HFFc6 (cell line): Measurements from ENCODE around the gene MTG1. TPM values are rescaled to one million over a fixed set of nuclear protein-coding genes. Genes with fewer than 3 reads are reported as not detected.

Experiments
- DNase-seq: peaks from one replicate; pipeline ENCODE4 v3.0.0-alpha.2; 2018
- H3K27ac Mint-ChIP-seq: 2 replicates; pipeline ENCODE4 v1.8.0; 2020; ENCODE audit warnings: mild to moderate bottlenecking, mixed read lengths
- H3K27me3 Mint-ChIP-seq: 2 replicates; pipeline ENCODE4 v1.8.0; 2021; ENCODE audit warnings: mild to moderate bottlenecking, moderate library complexity, mixed read lengths; ENCODE audit not compliant: insufficient read depth
- H3K36me3 Mint-ChIP-seq: 2 replicates; pipeline ENCODE4 v1.8.0; 2021; ENCODE audit warnings: low read depth, mixed read lengths
- H3K4me1 Mint-ChIP-seq: 2 replicates; pipeline ENCODE4 v1.8.0; 2020; ENCODE audit warnings: low read depth, mixed read lengths
- H3K4me3 Mint-ChIP-seq: 2 replicates; pipeline ENCODE4 v1.8.0; 2020; ENCODE audit warnings: mild to moderate bottlenecking, moderate library complexity, mixed read lengths
- H3K9me3 Mint-ChIP-seq: 2 replicates; pipeline ENCODE4 v1.8.0; 2020; ENCODE audit warnings: mild to moderate bottlenecking, mixed read lengths
- CTCF ChIP-seq: fragments of 200-600 bp; sonication (generic); IDR thresholded peaks from 2 replicates; pipeline ENCODE4 v1.5.0; 2021; ENCODE audit warnings: antibody characterized with exemption, mild to moderate bottlenecking
- total RNA-seq, 6 experiments: library from RNA; stranded (reverse); fragmentation: NEBNext Ultra II Directional; extraction: Animal tissue kit (Norgen Biotek cat#: 25700); gene quantifications; 2 replicates in 1 of 6; 3 replicates in 5 of 6; pipeline ENCODE4 v1.2.3, GENCODE V29; 2021

The MTG1 gene
- total RNA-seq, 6 experiments from 2014 or later = 23.7 to 33.0 (median 26.6) TPM

- Mint-ChIP-seq H3K4me1 (peaks cover 10% of the 10 kb centered on the region; the same call in 1 of the 2 replicates), H3K27me3 (no peaks in the 10 kb centered on the region), H3K36me3 (no peaks in the 10 kb centered on the region; the same call in none of the 2 replicates), H3K9me3 (no peaks in the 10 kb centered on the region), H3K27ac (no peak overlapping the region), H3K4me3 (no peak overlapping the region)
- no peak for DNase-seq
- no peak for TF ChIP-seq CTCF
These were observed 4.8 kb upstream of the MTG1 start for GRCh38 chr10:133388973-133389818.

GRCh38 chr10:133390597-133391248 is 3.2 kb upstream of the MTG1 start:
- H3K27me3 Mint-ChIP-seq = no peaks in the 10 kb centered on the region
- H3K27ac Mint-ChIP-seq = no peak overlapping the region
- TF ChIP-seq CTCF = no peak
- peaks cover 15% of the 10 kb centered on the region for H3K4me1 Mint-ChIP-seq
- no peak for DNase-seq
- peaks cover 9% of the 10 kb centered on the region for H3K36me3 Mint-ChIP-seq
- H3K9me3 Mint-ChIP-seq = no peaks in the 10 kb centered on the region
- no peak overlapping the region for H3K4me3 Mint-ChIP-seq

GRCh38 chr10:133391249-133391635 is 2.7 kb upstream of the MTG1 start:
- Mint-ChIP-seq H3K4me1 (peaks cover 17% of the 10 kb centered on the region), H3K27ac (no peak overlapping the region), H3K4me3 (no peak overlapping the region), H3K9me3 (no peaks in the 10 kb centered on the region), H3K27me3 (no peaks in the 10 kb centered on the region), H3K36me3 (peaks cover 9% of the 10 kb centered on the region)
- DNase-seq = no peak
- TF ChIP-seq CTCF = no peak

- no peak for TF ChIP-seq CTCF
- peaks cover 14% of the 10 kb centered on the region; the same call in 1 of the 2 replicates for H3K36me3 Mint-ChIP-seq
- H3K9me3 Mint-ChIP-seq = no peaks in the 10 kb centered on the region
- no peak overlapping the region for H3K27ac Mint-ChIP-seq
- DNase-seq = no peak
- H3K27me3 Mint-ChIP-seq = no peaks in the 10 kb centered on the region
- peaks cover 17% of the 10 kb centered on the region for H3K4me1 Mint-ChIP-seq
- no peak overlapping the region for H3K4me3 Mint-ChIP-seq
These were observed 2.0 kb upstream of the MTG1 start for GRCh38 chr10:133391761-133392518.

GRCh38 chr10:133393401-133394063 is 425 bp upstream of the MTG1 start:
- no peak for TF ChIP-seq CTCF
- H3K9me3 Mint-ChIP-seq = no peaks in the 10 kb centered on the region
- H3K27me3 Mint-ChIP-seq = no peaks in the 10 kb centered on the region
- peaks cover 28% of the 10 kb centered on the region for H3K36me3 Mint-ChIP-seq
- peak overlapping the region; percentile 96 for H3K4me3 Mint-ChIP-seq
- peak overlapping the region; percentile 52 for H3K27ac Mint-ChIP-seq
- peaks cover 23% of the 10 kb centered on the region for H3K4me1 Mint-ChIP-seq
- DNase-seq = no peak
